Parathyroid adenoma (tissue), 2 donors: Measurements from ENCODE around the gene OSCAR.

Source experiments
- H2AFZ ChIP-seq: fragments of 300-600 bp; sonication (generic); one replicate; pipeline ENCODE4 v1.7.0; 2017; ENCODE audit warnings: antibody characterized with exemption, mild to moderate bottlenecking
- H3K27ac ChIP-seq: fragments of 300-600 bp; sonication (generic); one replicate; pipeline ENCODE4 v1.7.0; 2017
- H3K27me3 ChIP-seq: fragments of 300-600 bp; sonication (generic); one replicate; pipeline ENCODE4 v1.7.0; 2017; ENCODE audit warnings: low read length; ENCODE audit not compliant: control insufficient read depth, insufficient read depth
- H3K36me3 ChIP-seq: fragments of 300-600 bp; sonication (generic); one replicate; pipeline ENCODE4 v1.7.0; 2017; ENCODE audit warnings: low read length; ENCODE audit not compliant: control insufficient read depth, insufficient read depth
- H3K4me1 ChIP-seq: fragments of 300-600 bp; sonication (generic); one replicate; pipeline ENCODE4 v1.7.0; 2017; ENCODE audit warnings: control low read depth
- H3K4me2 ChIP-seq: fragments of 300-600 bp; sonication (generic); one replicate; pipeline ENCODE4 v1.7.0; 2017; ENCODE audit warnings: low read length
- H3K4me3 ChIP-seq: fragments of 300-600 bp; sonication (generic); one replicate; pipeline ENCODE4 v1.7.0; 2017; ENCODE audit warnings: low read depth, low read length
- H3K79me2 ChIP-seq: fragments of 300-600 bp; sonication (generic); one replicate; pipeline ENCODE4 v1.7.0; 2017; ENCODE audit warnings: control low read depth
- H3K9ac ChIP-seq: fragments of 300-600 bp; sonication (generic); one replicate; pipeline ENCODE4 v1.7.0; 2017; ENCODE audit warnings: mild to moderate bottlenecking
- H3K9me3 ChIP-seq: fragments of 300-600 bp; sonication (generic); one replicate; pipeline ENCODE4 v1.7.0; 2017; ENCODE audit warnings: low read length; ENCODE audit not compliant: control insufficient read depth
- TF ChIP-seq, protein P1 (sequence below): fragments of 300-600 bp; sonication (generic); IDR thresholded peaks from one replicate; pipeline ENCODE4 v1.7.0; 2017; ENCODE audit warnings: antibody characterized with exemption, mild to moderate bottlenecking
- donor health status: primary hyperparathyroidism.

OSCAR gene, protein sequence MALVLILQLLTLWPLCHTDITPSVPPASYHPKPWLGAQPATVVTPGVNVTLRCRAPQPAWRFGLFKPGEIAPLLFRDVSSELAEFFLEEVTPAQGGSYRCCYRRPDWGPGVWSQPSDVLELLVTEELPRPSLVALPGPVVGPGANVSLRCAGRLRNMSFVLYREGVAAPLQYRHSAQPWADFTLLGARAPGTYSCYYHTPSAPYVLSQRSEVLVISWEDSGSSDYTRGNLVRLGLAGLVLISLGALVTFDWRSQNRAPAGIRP

DNA sequence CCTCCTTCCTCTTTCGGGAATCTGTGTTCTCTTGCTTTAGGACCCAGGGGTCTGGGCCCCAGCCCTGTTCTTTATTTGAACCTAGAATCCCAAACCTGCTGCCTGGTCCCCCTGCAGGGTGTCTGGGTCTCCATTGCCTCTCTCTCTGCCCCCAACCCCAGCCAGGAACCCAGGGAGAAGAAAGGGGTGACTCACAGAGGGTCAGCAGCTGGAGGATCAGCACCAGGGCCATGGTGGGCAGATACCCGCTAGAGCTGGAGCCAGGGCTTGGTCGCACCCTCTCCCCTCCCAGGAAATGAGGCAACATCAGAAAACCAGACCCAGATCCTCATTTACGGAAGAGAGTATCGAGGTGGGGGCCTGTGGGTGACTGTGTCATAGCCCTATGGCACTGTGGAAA lies at the start of gene OSCAR:
Gene OSCAR, minus strand, starts transcription at position 243 of the 400 bp plus-strand sequence. Its CDS starts 11 bp downstream, at position 232.
- no peak within 1 kb of the TSS for H3K9ac ChIP-seq
- no peak within 1 kb of the TSS for H2AFZ ChIP-seq
- H3K27ac ChIP-seq, result no peak within 1 kb of the TSS
- H3K4me2 ChIP-seq, result no peak within 1 kb of the TSS
- no peaks in the 10 kb centered on the region for H3K27me3 ChIP-seq
- H3K4me1 ChIP-seq, result no peaks in the 10 kb centered on the region
- H3K36me3 ChIP-seq, result no peaks in the 10 kb centered on the region
- no peaks in the 10 kb centered on the region for H3K9me3 ChIP-seq
- H3K79me2 ChIP-seq, result peaks cover 16% of the 10 kb centered on the region
- H3K4me3 ChIP-seq, result no peak within 1 kb of the TSS
- TF ChIP-seq, protein P1, sequence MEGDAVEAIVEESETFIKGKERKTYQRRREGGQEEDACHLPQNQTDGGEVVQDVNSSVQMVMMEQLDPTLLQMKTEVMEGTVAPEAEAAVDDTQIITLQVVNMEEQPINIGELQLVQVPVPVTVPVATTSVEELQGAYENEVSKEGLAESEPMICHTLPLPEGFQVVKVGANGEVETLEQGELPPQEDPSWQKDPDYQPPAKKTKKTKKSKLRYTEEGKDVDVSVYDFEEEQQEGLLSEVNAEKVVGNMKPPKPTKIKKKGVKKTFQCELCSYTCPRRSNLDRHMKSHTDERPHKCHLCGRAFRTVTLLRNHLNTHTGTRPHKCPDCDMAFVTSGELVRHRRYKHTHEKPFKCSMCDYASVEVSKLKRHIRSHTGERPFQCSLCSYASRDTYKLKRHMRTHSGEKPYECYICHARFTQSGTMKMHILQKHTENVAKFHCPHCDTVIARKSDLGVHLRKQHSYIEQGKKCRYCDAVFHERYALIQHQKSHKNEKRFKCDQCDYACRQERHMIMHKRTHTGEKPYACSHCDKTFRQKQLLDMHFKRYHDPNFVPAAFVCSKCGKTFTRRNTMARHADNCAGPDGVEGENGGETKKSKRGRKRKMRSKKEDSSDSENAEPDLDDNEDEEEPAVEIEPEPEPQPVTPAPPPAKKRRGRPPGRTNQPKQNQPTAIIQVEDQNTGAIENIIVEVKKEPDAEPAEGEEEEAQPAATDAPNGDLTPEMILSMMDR, result no peak

DNA sequence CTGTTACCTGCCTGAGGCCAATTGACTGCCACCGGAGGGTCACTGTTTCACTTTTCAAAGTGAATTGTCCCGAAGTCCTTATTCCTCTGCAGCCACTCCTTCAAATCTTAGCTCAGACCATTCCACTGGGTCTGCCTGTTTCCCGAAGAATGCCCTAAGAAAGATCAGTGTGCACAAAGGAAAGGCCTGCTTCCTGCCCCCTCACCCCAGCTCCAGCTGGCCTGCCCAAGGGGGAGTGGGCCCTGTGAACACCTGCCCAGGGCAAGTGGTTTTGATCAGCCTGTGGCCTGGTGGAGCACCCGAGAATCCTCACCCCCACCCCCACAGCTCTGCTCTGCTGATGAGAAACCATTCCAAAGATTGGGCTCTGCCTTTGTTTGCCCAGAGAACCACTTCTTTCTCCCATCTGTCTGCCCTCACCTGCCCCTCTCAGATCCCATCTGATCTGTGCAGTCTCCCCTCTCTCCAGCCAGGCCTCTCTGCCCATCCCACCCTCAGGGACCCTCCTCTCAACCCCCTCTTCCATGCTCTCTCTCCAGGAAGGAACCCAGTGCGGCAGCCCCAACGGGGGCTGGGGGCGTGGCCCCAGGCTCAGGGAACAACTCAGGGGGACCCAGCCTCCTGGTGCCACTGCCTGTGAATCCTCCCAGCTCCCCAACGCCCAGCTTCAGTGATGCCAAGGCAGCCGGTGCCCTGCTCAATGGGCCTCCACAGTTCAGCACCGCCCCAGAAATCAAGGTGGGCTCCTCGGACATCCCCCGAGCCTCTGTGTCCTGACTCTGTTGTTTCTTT lies 48.6 kb upstream of the OSCAR start:
- H3K4me1 ChIP-seq, result no peaks in the 10 kb centered on the region
- no peak overlapping the region for H3K27ac ChIP-seq
- no peak overlapping the region for H3K4me3 ChIP-seq
- no peaks in the 10 kb centered on the region for H3K27me3 ChIP-seq
- no peak overlapping the region for H2AFZ ChIP-seq
- TF ChIP-seq, protein P1, result no peak
- no peaks in the 10 kb centered on the region for H3K36me3 ChIP-seq
- H3K4me2 ChIP-seq, result no peak overlapping the region
- no peaks in the 10 kb centered on the region for H3K9me3 ChIP-seq
- H3K9ac ChIP-seq, result no peak overlapping the region
- H3K79me2 ChIP-seq, result no peaks in the 10 kb centered on the region

GRCh38 chr19:54148158-54148557 lies 47.6 kb upstream of the OSCAR start:
- Histone ChIP-seq H3K4me1 (no peaks in the 10 kb centered on the region), H3K4me3 (no peak overlapping the region), H3K27me3 (no peaks in the 10 kb centered on the region), H3K36me3 (no peaks in the 10 kb centered on the region), H3K9ac (no peak overlapping the region), H3K9me3 (no peaks in the 10 kb centered on the region), H3K27ac (no peak overlapping the region), H3K4me2 (no peak overlapping the region), H2AFZ (no peak overlapping the region), H3K79me2 (no peaks in the 10 kb centered on the region)
- TF ChIP-seq, protein P1, result no peak

- Histone ChIP-seq H3K9me3 (no peaks in the 10 kb centered on the region), H3K4me2 (no peak overlapping the region), H3K27ac (no peak overlapping the region), H3K79me2 (no peaks in the 10 kb centered on the region), H2AFZ (no peak overlapping the region), H3K36me3 (no peaks in the 10 kb centered on the region), H3K4me1 (no peaks in the 10 kb centered on the region), H3K9ac (no peak overlapping the region), H3K4me3 (no peak overlapping the region), H3K27me3 (no peaks in the 10 kb centered on the region)
- TF ChIP-seq, protein P1, result no peak
Observed at GRCh38 chr19:54147676-54148075, 47.1 kb upstream of the OSCAR start.
